MCF 10A (cell line): ENCODE results near the gene ZDBF2. TPM values are rescaled to one million over a fixed set of nuclear protein-coding genes. Genes with fewer than 3 reads are reported as not detected.
A peak's percentile ranks its signal among the peaks of the same experiment; 100 is the strongest.
"Not testable (repeated sequence)": the region's sequence is repeated elsewhere in the genome, so short reads cannot be mapped to it uniquely, and the experiment has no call there.

ENCODE experiments used
- BruUV-seq: library from RNA; stranded (reverse); fragments of 400-500 nt; replicated peaks from 2 replicates; lab custom pipeline; 2021; lab: Mats Ljungman, UMichigan
- CTCF ChIA-PET: fragments of 300-600 bp; sonication (Branson Sonifier 250); formaldehyde crosslinking; extraction: SDS; loops from one replicate; lab custom pipeline; 2021; ENCODE audit warnings: antibody characterized with exemption, inconsistent platforms; lab: Yijun Ruan, JAX
- POLR2A ChIA-PET: fragments of 300-600, 350-650 bp; sonication (Branson Sonifier 250); formaldehyde crosslinking; extraction: SDS; loops from one replicate; lab custom pipeline; 2020; ENCODE audit warnings: antibody characterized with exemption, inconsistent platforms; lab: Yijun Ruan, JAX
- DNase-seq: peaks from one replicate; pipeline ENCODE4 v3.0.0-alpha.2; 2018; ENCODE audit not compliant: unreplicated experiment
- H3K27ac Mint-ChIP-seq: one replicate; pipeline ENCODE4 v1.8.0; 2022; ENCODE audit warnings: mild to moderate bottlenecking, low read depth, mixed read lengths; ENCODE audit not compliant: unreplicated experiment
- H3K27me3 Mint-ChIP-seq: one replicate; pipeline ENCODE4 v1.8.0; 2022; ENCODE audit warnings: mixed read lengths; ENCODE audit not compliant: insufficient read depth, unreplicated experiment
- H3K36me3 Mint-ChIP-seq: one replicate; pipeline ENCODE4 v1.8.0; 2022; ENCODE audit warnings: mild to moderate bottlenecking, moderate library complexity, mixed read lengths; ENCODE audit not compliant: insufficient read depth, unreplicated experiment
- H3K4me1 Mint-ChIP-seq: one replicate; pipeline ENCODE4 v1.8.0; 2022; ENCODE audit warnings: mixed read lengths; ENCODE audit not compliant: insufficient read depth, unreplicated experiment
- H3K4me3 Mint-ChIP-seq: one replicate; pipeline ENCODE4 v1.8.0; 2022; ENCODE audit warnings: mild to moderate bottlenecking, moderate library complexity, mixed read lengths; ENCODE audit not compliant: unreplicated experiment
- H3K9me3 Mint-ChIP-seq: one replicate; pipeline ENCODE4 v1.8.0; 2022; ENCODE audit warnings: mixed read lengths; ENCODE audit not compliant: unreplicated experiment
- CTCF ChIP-seq: fragments of 200-600 bp; IDR thresholded peaks from one replicate; pipeline ENCODE4 v1.8.0; 2022; ENCODE audit warnings: antibody characterized with exemption, mild to moderate bottlenecking; ENCODE audit not compliant: unreplicated experiment
- intact Hi-C: fragments of 100-400 bp; cut with micrococcal nuclease; formaldehyde crosslinking; loops from 2 replicates; pipeline ENCODE4 v1.14.1; 2022
- total RNA-seq: library from RNA; stranded (reverse); gene quantifications from 2 replicates; pipeline ENCODE4 v1.2.3, GENCODE V29; 2022

Gene ZDBF2
- total RNA-seq, 1 experiment from 2014 or later: 15.6 TPM

DNA sequence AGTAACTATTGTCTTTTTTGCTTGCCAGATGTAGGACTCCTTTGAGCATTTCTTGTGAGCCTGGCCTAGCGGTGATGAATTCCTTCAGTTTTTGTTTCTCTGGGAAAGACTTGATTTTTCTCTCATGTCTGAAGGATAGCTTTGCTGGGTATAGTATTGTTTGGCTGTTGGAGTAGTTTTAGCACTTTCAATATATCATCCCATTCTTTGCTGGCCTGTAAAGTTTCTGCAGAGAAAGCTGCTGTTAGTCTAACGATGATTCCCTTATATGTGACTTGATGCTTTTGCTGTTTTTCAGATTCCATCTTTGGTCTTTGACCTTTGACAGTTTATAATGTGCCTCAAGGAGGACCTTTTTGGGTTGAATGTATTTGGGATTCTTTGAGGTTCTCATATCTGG is 12.7 kb downstream of the ZDBF2 start:
- no peak for TF ChIP-seq CTCF
- no peaks in the 10 kb centered on the region for H3K27me3 Mint-ChIP-seq
- DNase-seq: no peak
- no TSS peak for BruUV-seq
- H3K4me3 Mint-ChIP-seq: no peak overlapping the region
- intact Hi-C loops: no loop called here
- H3K36me3 Mint-ChIP-seq: peaks cover 22% of the 10 kb centered on the region
- H3K27ac Mint-ChIP-seq: no peak overlapping the region
- ChIA-PET CTCF (no interaction called here), POLR2A (no interaction called here)
- H3K4me1 Mint-ChIP-seq: peaks cover 8% of the 10 kb centered on the region
- peaks cover 20% of the 10 kb centered on the region for H3K9me3 Mint-ChIP-seq

GRCh38 chr2:206289391-206289790 is 14.9 kb downstream of the ZDBF2 start:
- intact Hi-C loops: no loop called here
- DNase-seq: peak; percentile 10
- POLR2A ChIA-PET: no interaction called here
- Mint-ChIP-seq H3K27ac (no peak overlapping the region), H3K36me3 (peaks cover 23% of the 10 kb centered on the region), H3K4me3 (no peak overlapping the region), H3K9me3 (peaks cover 20% of the 10 kb centered on the region), H3K27me3 (no peaks in the 10 kb centered on the region), H3K4me1 (peaks cover 8% of the 10 kb centered on the region)
- TF ChIP-seq CTCF: no peak
- CTCF ChIA-PET: no interaction called here
- BruUV-seq: no TSS peak

DNA sequence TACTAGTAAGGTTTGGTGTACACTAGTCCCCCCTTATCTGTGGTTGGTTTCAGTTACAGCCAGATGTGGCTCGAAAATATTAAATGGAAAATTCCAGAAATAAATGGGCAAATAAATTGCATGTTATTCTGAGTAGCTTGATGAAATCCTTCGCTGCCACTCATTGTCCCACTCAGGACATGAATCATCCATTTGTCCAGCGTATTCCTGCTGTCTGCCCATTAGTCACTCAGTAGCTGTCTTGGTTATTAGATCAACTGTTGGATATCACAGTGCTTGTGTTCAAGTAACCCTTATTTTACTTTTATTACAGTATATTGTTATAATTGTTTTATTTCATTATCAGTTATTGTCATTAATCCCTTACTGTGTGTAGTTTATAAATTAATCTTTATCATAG is 21.7 kb downstream of the ZDBF2 start:
- no TSS peak for BruUV-seq
- POLR2A ChIA-PET: no interaction called here
- H3K36me3 Mint-ChIP-seq: peaks cover 25% of the 10 kb centered on the region
- H3K27me3 Mint-ChIP-seq: no peaks in the 10 kb centered on the region
- H3K4me3 Mint-ChIP-seq: no peak overlapping the region
- peaks cover 8% of the 10 kb centered on the region for H3K4me1 Mint-ChIP-seq
- DNase-seq: peak; percentile 67
- intact Hi-C loops: no loop called here
- TF ChIP-seq CTCF: no peak
- CTCF ChIA-PET: no interaction called here
- no peaks in the 10 kb centered on the region for H3K9me3 Mint-ChIP-seq
- no peak overlapping the region for H3K27ac Mint-ChIP-seq

DNA sequence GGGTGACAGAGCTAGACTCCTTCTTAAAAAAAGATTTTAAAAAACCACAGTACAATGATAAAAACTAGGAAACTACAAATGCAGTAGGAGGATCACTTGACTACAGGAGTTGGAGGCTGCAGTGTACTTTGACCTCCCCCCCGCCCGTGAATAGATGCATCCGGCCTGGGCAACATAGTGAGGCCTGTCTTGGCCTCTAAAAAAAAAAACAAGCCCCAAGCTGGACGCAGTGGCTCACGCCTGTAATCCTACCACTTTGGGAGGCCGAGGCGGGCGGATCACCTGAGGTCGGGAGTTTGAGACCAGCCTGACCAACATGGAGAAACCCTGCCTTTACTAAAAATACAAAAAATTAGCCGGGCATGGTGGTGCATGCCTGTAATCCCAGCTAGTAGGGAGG is 25.1 kb downstream of the ZDBF2 start:
- intact Hi-C loops: not testable (repeated sequence)
- POLR2A ChIA-PET: interaction anchor here (1.2 kb wide), 1 partner anchor 9 kb away, joined by 4 read pairs; no protein-coding TSS in a partner anchor

More for the DNA sequence above, 25.1 kb downstream of the ZDBF2 start:
- CTCF ChIA-PET: interaction anchor here (1.7 kb wide), 1 partner anchor 31 kb away, joined by 4 read pairs; no protein-coding TSS in a partner anchor
- H3K36me3 Mint-ChIP-seq: peaks cover 19% of the 10 kb centered on the region
- H3K27ac Mint-ChIP-seq, H3K27me3 Mint-ChIP-seq, BruUV-seq, H3K4me1 Mint-ChIP-seq, H3K9me3 Mint-ChIP-seq, H3K4me3 Mint-ChIP-seq, DNase-seq: not testable (repeated sequence)
